Calu3 (cell line): ENCODE data around the gene DHRS13. TPM values are rescaled to one million over a fixed set of nuclear protein-coding genes. Genes with fewer than 3 reads are reported as not detected.

Source experiments
- BruUV-seq: library from RNA; stranded (reverse); fragments of 400-500 nt; replicated peaks from 2 replicates; lab custom pipeline; 2021; lab: Mats Ljungman, UMichigan
- CTCF ChIA-PET: fragments of 300-600 bp; sonication (Branson Sonifier 250); formaldehyde crosslinking; loops from one replicate; lab custom pipeline; 2022; ENCODE audit warnings: antibody characterized with exemption; lab: Charles Lee
- DNase-seq: peaks from one replicate; pipeline ENCODE4 v3.0.0; 2022
- H3K27ac Mint-ChIP-seq: one replicate; pipeline ENCODE4 v1.8.0; 2022; ENCODE audit warnings: mixed read lengths; ENCODE audit not compliant: unreplicated experiment
- H3K27me3 Mint-ChIP-seq: one replicate; pipeline ENCODE4 v1.8.0; 2022; ENCODE audit warnings: mixed read lengths; ENCODE audit not compliant: unreplicated experiment
- H3K36me3 Mint-ChIP-seq: one replicate; pipeline ENCODE4 v1.8.0; 2022; ENCODE audit warnings: mild to moderate bottlenecking, moderate library complexity, mixed read lengths; ENCODE audit not compliant: insufficient read depth, unreplicated experiment
- H3K4me1 Mint-ChIP-seq: one replicate; pipeline ENCODE4 v1.8.0; 2022; ENCODE audit warnings: mild to moderate bottlenecking, low read depth, mixed read lengths; ENCODE audit not compliant: unreplicated experiment
- H3K4me3 Mint-ChIP-seq: one replicate; pipeline ENCODE4 v1.8.0; 2022; ENCODE audit warnings: mild to moderate bottlenecking, low read depth, moderate library complexity, mixed read lengths; ENCODE audit not compliant: unreplicated experiment
- H3K9me3 Mint-ChIP-seq: one replicate; pipeline ENCODE4 v1.8.0; 2022; ENCODE audit warnings: low read depth, mixed read lengths; ENCODE audit not compliant: unreplicated experiment
- intact Hi-C: fragments of 100-400 bp; cut with micrococcal nuclease; formaldehyde crosslinking; loops from one replicate; pipeline ENCODE4 v1.10.0; 2022; ENCODE audit not compliant: unreplicated experiment
- total RNA-seq: library from RNA; stranded (reverse); gene quantifications from 2 replicates; pipeline ENCODE4 v1.2.3, GENCODE V29; 2022
- TF ChIP-seq, protein P1 (sequence below): fragments of 200-600 bp; IDR thresholded peaks from one replicate; pipeline ENCODE4 v1.8.0; 2022; ENCODE audit warnings: antibody characterized with exemption; ENCODE audit not compliant: unreplicated experiment

The DHRS13 gene
- total RNA-seq, 1 experiment from 2014 or later: 23.2 TPM

DNA sequence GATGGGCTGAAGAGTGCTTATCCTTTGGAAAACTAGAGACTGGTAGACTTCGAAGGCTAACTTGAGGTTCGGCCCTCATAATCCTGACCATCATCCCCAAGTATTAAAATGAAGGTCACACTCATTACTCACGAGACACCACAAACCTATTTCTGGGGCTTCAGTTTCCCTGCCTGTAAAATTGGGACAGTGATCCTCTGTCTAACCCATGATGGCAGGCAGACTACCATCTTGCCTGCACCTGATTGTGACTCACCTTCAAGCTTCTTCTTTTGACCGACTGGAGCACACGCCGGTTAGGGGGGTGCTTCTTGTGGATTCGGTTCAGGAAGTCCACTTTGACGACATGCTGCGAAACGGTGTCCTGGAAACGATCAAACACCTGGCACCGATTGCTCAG is 14.2 kb upstream of the DHRS13 start:
- no peaks in the 10 kb centered on the region for H3K27me3 Mint-ChIP-seq
- TF ChIP-seq, protein P1, sequence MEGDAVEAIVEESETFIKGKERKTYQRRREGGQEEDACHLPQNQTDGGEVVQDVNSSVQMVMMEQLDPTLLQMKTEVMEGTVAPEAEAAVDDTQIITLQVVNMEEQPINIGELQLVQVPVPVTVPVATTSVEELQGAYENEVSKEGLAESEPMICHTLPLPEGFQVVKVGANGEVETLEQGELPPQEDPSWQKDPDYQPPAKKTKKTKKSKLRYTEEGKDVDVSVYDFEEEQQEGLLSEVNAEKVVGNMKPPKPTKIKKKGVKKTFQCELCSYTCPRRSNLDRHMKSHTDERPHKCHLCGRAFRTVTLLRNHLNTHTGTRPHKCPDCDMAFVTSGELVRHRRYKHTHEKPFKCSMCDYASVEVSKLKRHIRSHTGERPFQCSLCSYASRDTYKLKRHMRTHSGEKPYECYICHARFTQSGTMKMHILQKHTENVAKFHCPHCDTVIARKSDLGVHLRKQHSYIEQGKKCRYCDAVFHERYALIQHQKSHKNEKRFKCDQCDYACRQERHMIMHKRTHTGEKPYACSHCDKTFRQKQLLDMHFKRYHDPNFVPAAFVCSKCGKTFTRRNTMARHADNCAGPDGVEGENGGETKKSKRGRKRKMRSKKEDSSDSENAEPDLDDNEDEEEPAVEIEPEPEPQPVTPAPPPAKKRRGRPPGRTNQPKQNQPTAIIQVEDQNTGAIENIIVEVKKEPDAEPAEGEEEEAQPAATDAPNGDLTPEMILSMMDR: no peak
- CTCF ChIA-PET: interaction anchor here (0.9 to 1.1 kb wide), 3 partner anchors 20 to 190 kb away, joined by 3 to 8 read pairs (median 3); no protein-coding TSS in a partner anchor
- BruUV-seq: no TSS peak
- DNase-seq: no peak
- peaks cover 48% of the 10 kb centered on the region for H3K36me3 Mint-ChIP-seq
- no peak overlapping the region for H3K27ac Mint-ChIP-seq
- intact Hi-C loops: no loop called here
- H3K4me3 Mint-ChIP-seq: no peak overlapping the region
- H3K4me1 Mint-ChIP-seq: peaks cover 7% of the 10 kb centered on the region
- H3K9me3 Mint-ChIP-seq: peaks cover 6% of the 10 kb centered on the region

DNA sequence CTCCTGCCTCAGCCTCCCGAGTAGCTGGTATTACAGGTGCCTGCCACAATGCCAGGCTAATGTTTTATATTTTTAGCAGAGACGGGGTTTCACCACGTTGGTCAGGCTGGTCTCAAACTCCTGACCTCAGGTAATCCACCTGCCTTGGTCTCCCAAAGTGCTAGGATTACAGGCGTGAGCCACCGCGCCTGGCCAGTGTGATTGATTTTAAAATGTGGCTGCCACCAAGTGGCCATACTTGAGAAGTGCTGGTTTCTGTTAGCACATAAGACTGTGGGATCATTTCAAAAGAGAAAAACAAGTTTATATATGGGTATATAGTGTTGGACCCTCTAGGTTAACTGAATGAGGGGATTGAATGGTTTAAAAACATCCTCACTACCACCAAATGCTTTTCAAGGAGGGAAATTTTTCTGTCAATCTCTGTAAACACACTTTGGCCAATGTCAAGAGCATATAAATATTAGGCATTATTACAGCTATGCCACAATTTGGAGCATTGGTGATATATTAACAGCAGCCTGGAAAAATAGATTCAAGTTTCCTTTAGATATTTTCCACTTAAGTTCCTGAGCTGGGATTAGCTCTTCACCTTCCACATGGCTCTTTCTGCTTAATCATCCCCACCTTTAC is 13.5 kb upstream of the DHRS13 start:
- H3K27me3 Mint-ChIP-seq: no peaks in the 10 kb centered on the region
- DNase-seq: peak; percentile 46
- H3K9me3 Mint-ChIP-seq: peaks cover 6% of the 10 kb centered on the region
- H3K27ac Mint-ChIP-seq: no peak overlapping the region
- no TSS peak for BruUV-seq
- H3K4me1 Mint-ChIP-seq: peaks cover 7% of the 10 kb centered on the region
- CTCF ChIA-PET: interaction anchor here (0.9 to 1.1 kb wide), 3 partner anchors 21 to 189 kb away, joined by 3 to 8 read pairs (median 3); no protein-coding TSS in a partner anchor
- intact Hi-C loops: no loop called here
- no peak overlapping the region for H3K4me3 Mint-ChIP-seq
- peaks cover 48% of the 10 kb centered on the region for H3K36me3 Mint-ChIP-seq
- TF ChIP-seq, protein P1: peak; percentile 60

DNA sequence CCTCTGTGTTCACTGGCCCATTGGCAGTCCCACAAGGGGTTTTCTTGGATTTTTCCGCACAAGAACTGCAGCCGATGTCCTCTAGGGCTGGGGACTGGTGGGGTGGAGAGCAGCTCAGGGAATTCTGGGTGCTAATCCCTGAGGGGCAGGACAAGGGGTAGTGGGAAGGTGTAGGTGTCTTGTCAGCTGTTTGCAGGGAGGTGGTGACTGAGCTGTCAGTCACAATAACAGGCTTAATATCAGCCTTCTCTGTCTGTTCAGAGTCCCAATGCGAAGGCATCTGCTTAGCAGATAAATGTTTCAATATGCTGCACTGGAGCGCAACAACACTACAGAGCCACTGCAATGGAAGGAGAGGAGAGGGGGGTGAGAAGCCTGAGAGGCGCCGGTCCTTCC is 10.1 kb upstream of the DHRS13 start:
- TSS peak; percentile 23 for BruUV-seq

DNA sequence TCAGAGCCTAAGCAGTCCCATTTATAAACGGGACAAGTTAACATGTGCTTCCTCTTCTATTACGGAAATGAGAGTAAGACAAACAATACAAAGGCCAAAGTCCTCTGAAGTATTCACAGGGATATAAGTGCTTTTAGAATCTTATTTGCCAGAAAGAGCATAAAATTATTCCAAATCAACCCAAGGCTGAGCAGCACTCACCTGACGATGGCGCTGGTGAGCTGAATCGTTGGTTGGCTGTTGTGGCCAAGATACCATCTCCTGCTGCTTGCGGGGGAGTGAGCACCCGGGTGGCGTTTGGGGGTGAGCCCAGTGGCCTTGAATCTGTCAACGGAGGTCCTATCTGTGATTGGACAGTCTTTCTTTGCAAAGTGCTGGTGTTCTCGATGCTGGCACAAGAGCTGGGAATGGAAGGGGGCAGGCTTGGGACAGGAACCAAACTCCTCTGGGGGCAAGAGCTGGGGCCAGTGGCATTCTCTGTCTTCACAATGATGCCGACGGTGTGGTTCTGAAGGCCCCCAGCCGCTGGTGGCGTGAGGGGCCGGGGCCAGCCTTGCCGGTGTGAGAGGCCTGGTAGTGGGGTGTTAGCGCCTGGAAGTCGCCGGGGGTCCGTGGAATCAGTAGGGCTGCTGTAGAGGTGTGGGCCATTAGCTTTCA is 9.5 kb upstream of the DHRS13 start:
- peak overlapping the region; percentile 16 for H3K27ac Mint-ChIP-seq
- peaks cover 49% of the 10 kb centered on the region for H3K36me3 Mint-ChIP-seq
- DNase-seq: no peak
- no TSS peak for BruUV-seq
- H3K4me3 Mint-ChIP-seq: no peak overlapping the region
- CTCF ChIA-PET: no interaction called here
- intact Hi-C loops: no loop called here
- H3K9me3 Mint-ChIP-seq: peaks cover 6% of the 10 kb centered on the region
- H3K27me3 Mint-ChIP-seq: no peaks in the 10 kb centered on the region
- H3K4me1 Mint-ChIP-seq: peaks cover 7% of the 10 kb centered on the region
- TF ChIP-seq, protein P1: peak; percentile 11

More for the DNA sequence above, 10.1 kb upstream of the DHRS13 start:
- peaks cover 49% of the 10 kb centered on the region for H3K36me3 Mint-ChIP-seq
- H3K9me3 Mint-ChIP-seq: peaks cover 6% of the 10 kb centered on the region
- peaks cover 7% of the 10 kb centered on the region for H3K4me1 Mint-ChIP-seq
- no peak for DNase-seq
- intact Hi-C loops: no loop called here
- TF ChIP-seq, protein P1: no peak
- peak overlapping the region; percentile 16 for H3K27ac Mint-ChIP-seq
- no peak overlapping the region for H3K4me3 Mint-ChIP-seq
- CTCF ChIA-PET: no interaction called here
- H3K27me3 Mint-ChIP-seq: no peaks in the 10 kb centered on the region
